Activated T-cell treated with anti-CD3 and anti-CD28 coated beads, Interleukin-2, amount 50 U/mL, for 72 hours (primary cell): ENCODE results near the gene LHX3. TPM values are rescaled to one million over a fixed set of nuclear protein-coding genes. Genes with fewer than 3 reads are reported as not detected.

ENCODE experiments used
- ATAC-seq, 2 donors: fragments of 150-1000 bp; cut with Tn5 transposase; replicated peaks in 1 of 2; 2 replicates each; pipeline ENCODE4 v1.10.0; 2021; ENCODE audit warnings: moderate library complexity in 2 of 2, mild to moderate bottlenecking in 1 of 2
- DNase-seq, 2 donors: peaks; one replicate each; pipeline ENCODE4 v3.0.0; 2021 to 2022; ENCODE audit warnings: mixed read lengths in 1 of 2
- H3K27ac Mint-ChIP-seq: one replicate; pipeline ENCODE4 v1.8.0; 2022; ENCODE audit warnings: mild to moderate bottlenecking, moderate library complexity, mixed read lengths
- H3K27me3 Mint-ChIP-seq: one replicate; pipeline ENCODE4 v1.8.0; 2022; ENCODE audit warnings: low read depth, mixed read lengths
- H3K36me3 Mint-ChIP-seq, 2 donors: one replicate each; pipeline ENCODE4 v1.8.0; 2022; ENCODE audit warnings: mixed read lengths in 2 of 2, mild to moderate bottlenecking in 1 of 2; ENCODE audit not compliant: insufficient read depth in 2 of 2
- H3K4me1 Mint-ChIP-seq: one replicate; pipeline ENCODE4 v1.8.0; 2022; ENCODE audit warnings: low read depth, mixed read lengths
- H3K4me3 Mint-ChIP-seq, 2 donors: one replicate each; pipeline ENCODE4 v1.8.0; 2022; ENCODE audit warnings: mild to moderate bottlenecking in 2 of 2, mixed read lengths in 2 of 2, moderate library complexity in 2 of 2
- H3K9me3 Mint-ChIP-seq, 2 donors: one replicate each; pipeline ENCODE4 v1.8.0; 2022; ENCODE audit warnings: mixed read lengths in 2 of 2
- total RNA-seq, 2 donors: library from RNA; stranded (reverse); gene quantifications; one replicate each; pipeline ENCODE4 v1.2.3, GENCODE V29; 2022

LHX3 gene
- total RNA-seq: under 1 TPM in 1 of 2 donors, not detected in 1; 0.17 TPM

DNA sequence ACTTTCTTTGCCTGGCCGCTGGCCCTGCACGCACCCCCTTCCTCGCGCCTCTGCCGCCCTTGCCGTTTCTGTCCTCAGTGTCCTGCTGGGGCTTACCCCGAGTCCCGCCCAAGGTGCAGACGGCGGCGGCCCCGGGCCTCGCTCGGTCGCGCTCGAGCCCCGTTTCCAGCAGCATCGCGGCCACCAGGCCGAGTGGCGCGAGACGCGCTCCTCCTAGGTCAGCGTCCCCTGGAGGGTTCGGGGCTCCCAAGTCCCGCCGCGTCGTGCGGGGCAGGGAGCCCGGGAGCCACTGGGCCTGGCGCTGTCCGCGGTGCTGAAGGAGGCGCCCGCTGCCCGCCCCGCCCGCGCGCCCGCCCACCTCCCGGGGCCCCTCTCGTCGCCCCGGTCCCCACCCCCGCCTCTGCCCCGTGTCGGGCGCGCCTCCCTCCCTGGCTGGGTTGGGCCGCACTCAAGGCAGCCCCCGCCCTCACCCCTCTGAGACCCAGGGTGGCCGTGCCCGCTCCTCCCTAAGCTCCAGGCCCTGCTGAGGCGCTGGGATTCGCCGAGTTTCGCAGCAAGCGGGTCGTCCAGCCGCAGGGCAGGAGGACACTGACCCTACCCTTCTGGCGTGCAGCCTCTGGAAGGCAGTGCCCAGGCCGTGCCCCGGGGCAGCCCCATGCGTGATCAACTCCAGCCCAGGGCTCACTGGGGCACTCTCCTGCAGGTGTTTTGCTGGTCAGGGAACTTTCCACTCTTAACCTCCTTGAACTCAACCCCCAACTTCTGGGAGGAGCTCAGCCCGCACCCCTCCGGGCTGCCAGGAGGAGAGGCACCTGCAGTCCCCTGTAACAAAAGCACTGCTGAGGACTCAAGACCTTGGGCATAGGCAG lies at the start of gene LHX3:
TSS of gene LHX3 (minus strand) at position 291 of the 869 bp plus-strand sequence. CDS start at position 175, 116 bp downstream.
- Mint-ChIP-seq H3K36me3 (peaks cover 4% of the 10 kb centered on the region in 2 donors), H3K4me3 (no peak within 1 kb of the TSS), H3K27ac (no peak within 1 kb of the TSS), H3K9me3 (no peaks in the 10 kb centered on the region), H3K27me3 (peaks cover 23% of the 10 kb centered on the region), H3K4me1 (no peaks in the 10 kb centered on the region)
- ATAC-seq (peak; percentile 27 to 36), DNase-seq (peak in 1 of 2 donors; percentile 26)

DNA sequence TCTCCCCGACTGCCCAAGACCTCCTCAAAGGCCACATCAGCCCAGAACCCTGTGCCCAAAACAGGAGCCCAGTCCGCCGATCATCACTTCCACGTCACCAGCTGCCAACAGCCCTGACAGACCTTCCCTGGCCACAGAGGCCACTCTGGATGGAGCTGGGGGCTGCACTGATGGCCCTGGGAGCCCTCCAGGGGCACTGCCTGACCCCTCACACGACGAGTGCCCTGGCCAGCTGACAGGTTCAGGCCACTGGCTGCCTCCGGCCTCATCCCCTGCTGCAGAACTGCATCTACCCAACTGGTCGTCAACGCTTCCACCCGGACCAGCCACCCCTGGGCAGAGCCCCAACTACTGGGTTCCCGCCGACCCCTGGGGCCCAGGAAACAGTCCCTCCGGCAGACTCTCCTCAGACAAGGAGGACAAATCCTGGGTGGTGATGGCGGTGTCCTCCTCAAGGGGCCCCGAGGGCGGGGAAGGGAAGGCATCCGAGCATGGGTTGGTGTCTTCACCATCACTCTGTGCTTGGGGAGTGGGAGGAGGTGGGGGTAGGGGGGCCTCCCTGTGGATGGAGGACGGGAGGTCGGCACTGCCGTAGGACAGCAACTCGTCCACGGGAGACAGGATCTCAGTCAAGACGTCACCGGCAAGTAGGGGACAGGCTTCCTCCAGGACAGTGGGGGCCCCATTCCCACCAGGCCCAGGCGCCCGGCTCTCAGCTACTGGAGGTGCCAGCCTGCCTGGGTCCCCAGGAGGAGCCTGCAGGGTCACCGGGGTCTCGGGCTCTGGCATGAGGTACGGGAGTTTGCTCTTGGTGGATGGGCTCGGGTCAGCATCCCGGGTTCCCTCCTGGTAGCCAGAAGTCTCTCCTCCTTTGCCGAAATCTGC lies 48.6 kb upstream of the LHX3 start:
- no peak for ATAC-seq
- no peaks in the 10 kb centered on the region for H3K36me3 Mint-ChIP-seq
- H3K9me3 Mint-ChIP-seq: no peaks in the 10 kb centered on the region
- no peak overlapping the region for H3K27ac Mint-ChIP-seq
- H3K27me3 Mint-ChIP-seq: no peaks in the 10 kb centered on the region
- DNase-seq: no peak
- no peaks in the 10 kb centered on the region for H3K4me1 Mint-ChIP-seq
- H3K4me3 Mint-ChIP-seq: no peak overlapping the region

- no peaks in the 10 kb centered on the region for H3K9me3 Mint-ChIP-seq
- H3K4me3 Mint-ChIP-seq: no peak overlapping the region
- no peaks in the 10 kb centered on the region for H3K27me3 Mint-ChIP-seq
- no peaks in the 10 kb centered on the region for H3K4me1 Mint-ChIP-seq
- DNase-seq (no peak), ATAC-seq (no peak)
- no peak overlapping the region for H3K27ac Mint-ChIP-seq
- no peaks in the 10 kb centered on the region for H3K36me3 Mint-ChIP-seq
Observed at GRCh38 chr9:136252846-136253245, 47.9 kb upstream of the LHX3 start.

DNA sequence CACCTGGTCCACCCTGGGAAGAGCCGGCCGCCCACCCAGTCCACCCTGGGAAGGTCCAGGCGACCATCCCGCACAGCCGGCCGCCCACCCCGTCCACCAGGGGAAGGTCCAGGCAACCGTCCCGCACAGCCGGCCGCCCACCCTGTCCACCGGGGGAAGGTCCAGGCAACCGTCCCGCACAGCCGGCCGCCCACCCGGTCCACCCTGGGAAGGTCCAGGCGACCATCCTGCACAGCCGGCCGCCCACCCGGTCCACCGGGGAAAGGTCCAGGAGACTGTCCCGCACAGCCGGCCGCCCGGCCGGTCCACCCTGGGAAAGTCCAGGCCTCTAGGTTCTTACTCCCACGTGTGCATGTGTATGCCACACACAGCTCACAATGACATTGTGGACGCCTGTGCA lies 47.4 kb upstream of the LHX3 start:
- no peaks in the 10 kb centered on the region for H3K9me3 Mint-ChIP-seq

DNA sequence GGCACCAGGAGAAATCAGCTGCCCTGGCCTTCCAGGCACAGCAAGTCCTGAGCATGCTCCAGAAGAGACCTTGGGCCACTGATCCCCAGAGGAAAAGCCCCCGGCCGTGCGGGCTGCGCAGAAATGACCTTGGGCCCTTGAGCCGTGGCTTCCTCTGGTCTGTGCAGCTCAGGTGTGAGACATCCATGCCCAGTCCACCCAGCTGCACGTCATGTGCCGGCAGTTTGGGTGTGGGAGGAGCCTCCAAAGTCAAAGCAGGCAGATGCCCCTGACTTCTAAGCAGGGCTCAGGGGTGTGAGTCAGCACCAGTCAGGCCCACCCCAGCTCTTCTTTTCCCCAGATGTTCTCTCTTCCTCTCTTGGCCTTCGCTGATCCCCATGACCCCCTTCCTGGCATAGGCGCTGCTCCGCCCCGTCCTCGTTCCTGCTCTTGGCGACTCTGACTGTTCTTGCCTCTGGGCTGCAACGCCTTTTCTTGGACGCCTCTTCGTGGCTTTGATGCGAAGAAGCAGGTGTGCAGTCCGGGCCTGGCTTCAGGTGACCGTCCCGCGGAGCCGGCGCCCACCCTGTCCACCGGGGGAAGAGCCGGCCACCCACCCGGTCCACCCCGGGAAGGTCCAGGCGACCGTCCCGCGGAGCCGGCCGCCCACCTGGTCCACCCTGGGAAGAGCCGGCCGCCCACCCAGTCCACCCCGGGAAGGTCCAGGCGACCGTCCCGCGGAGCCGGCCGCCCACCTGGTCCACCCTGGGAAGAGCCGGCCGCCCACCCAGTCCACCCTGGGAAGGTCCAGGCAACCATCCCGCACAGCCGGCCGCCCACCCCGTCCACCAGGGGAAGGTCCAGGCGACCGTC lies 46.6 kb upstream of the LHX3 start:
- Mint-ChIP-seq H3K27me3 (no peaks in the 10 kb centered on the region), H3K9me3 (no peaks in the 10 kb centered on the region), H3K27ac (no peak overlapping the region), H3K4me3 (no peak overlapping the region), H3K4me1 (no peaks in the 10 kb centered on the region), H3K36me3 (no peaks in the 10 kb centered on the region)
- DNase-seq (no peak), ATAC-seq (no peak)

More for the DNA sequence above, 47.4 kb upstream of the LHX3 start:
- H3K27me3 Mint-ChIP-seq: no peaks in the 10 kb centered on the region
- DNase-seq: no peak
- no peaks in the 10 kb centered on the region for H3K36me3 Mint-ChIP-seq
- no peak for ATAC-seq
- H3K4me3 Mint-ChIP-seq: no peak overlapping the region
- no peaks in the 10 kb centered on the region for H3K4me1 Mint-ChIP-seq
- H3K27ac Mint-ChIP-seq: no peak overlapping the region

DNA sequence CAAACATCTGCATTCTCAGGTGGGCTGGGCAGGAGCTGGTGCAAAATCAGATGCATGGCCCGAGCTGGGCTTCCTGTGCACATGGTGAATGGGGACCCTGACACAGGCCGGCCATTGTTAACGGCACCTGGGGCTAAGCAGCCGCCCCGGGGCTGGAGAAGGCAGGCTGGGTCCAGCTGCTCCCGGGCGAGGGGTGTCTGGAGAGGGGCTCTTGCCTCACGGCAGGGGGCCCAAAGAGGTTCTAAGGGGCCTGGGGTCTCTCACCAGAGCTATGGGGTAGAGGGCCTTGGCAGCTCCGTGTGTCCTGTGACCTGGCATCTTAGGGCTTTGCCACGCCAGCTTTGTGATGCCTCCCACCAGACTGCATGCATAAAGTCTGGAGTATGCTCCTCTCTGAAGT lies 45.7 kb upstream of the LHX3 start:
- no peaks in the 10 kb centered on the region for H3K27me3 Mint-ChIP-seq
- no peak overlapping the region for H3K4me3 Mint-ChIP-seq
- no peaks in the 10 kb centered on the region for H3K36me3 Mint-ChIP-seq
- ATAC-seq: no peak
- no peak for DNase-seq
- H3K4me1 Mint-ChIP-seq: peaks cover 6% of the 10 kb centered on the region
- H3K9me3 Mint-ChIP-seq: no peaks in the 10 kb centered on the region
- H3K27ac Mint-ChIP-seq: no peak overlapping the region

GRCh38 chr9:136249877-136250559 lies 45.1 kb upstream of the LHX3 start:
- H3K4me3 Mint-ChIP-seq: no peak overlapping the region
- H3K36me3 Mint-ChIP-seq: peaks cover 0 to 1% of the 10 kb centered on the region in 2 donors
- no peaks in the 10 kb centered on the region for H3K27me3 Mint-ChIP-seq
- no peaks in the 10 kb centered on the region for H3K9me3 Mint-ChIP-seq
- H3K27ac Mint-ChIP-seq: no peak overlapping the region
- no peak for ATAC-seq
- peaks cover 6% of the 10 kb centered on the region for H3K4me1 Mint-ChIP-seq
- DNase-seq: no peak

DNA sequence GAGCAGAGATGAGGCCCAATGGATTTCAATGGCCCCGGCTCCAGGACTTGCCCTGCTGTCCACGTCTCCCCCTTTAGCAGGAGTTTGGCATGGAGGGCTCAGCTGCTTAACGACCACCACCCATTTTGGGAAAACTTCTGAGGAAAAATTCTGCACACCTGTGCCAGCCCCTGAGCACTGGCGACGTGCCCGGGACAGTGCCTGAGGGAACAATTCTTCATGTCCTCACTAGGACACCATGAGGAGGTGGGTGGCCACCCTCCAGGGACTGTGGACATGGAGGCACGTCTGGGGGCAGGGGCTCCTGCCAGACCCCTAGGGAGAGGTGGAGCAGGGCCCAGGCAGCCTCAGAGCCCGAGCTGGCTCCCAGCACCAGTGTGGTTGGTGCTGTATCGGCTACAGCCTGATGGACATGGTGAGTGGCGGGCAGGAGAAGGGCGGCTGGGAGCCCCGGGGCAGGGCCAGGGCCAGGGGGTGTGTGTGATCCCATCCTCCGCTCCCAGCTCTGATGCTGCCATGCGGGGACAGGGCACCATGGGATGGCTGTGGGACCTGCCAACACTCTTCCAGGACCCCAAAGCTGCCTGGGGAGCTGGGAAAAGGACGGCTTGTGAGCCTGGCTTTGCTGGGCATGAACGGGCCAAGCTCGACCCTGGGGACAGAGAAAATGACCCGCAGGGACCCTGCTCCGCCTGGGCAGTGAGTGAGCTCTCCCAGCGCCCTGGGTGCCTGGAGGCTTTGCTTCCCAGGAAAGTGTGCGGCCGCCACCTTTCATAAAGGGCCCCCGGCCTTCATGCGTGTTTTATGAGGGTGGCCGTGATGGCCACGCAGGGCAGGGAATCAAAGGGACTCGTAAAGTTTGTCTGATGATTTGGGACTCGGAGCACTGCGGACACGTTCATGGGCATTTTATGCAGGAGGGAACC lies 44.3 kb upstream of the LHX3 start:
- ATAC-seq (no peak), DNase-seq (no peak)
- H3K4me3 Mint-ChIP-seq: no peak overlapping the region
- H3K27me3 Mint-ChIP-seq: no peaks in the 10 kb centered on the region
- H3K4me1 Mint-ChIP-seq: peaks cover 14% of the 10 kb centered on the region
- H3K27ac Mint-ChIP-seq: no peak overlapping the region
- H3K9me3 Mint-ChIP-seq: no peaks in the 10 kb centered on the region
- peaks cover 3 to 6% of the 10 kb centered on the region in 2 donors for H3K36me3 Mint-ChIP-seq

DNA sequence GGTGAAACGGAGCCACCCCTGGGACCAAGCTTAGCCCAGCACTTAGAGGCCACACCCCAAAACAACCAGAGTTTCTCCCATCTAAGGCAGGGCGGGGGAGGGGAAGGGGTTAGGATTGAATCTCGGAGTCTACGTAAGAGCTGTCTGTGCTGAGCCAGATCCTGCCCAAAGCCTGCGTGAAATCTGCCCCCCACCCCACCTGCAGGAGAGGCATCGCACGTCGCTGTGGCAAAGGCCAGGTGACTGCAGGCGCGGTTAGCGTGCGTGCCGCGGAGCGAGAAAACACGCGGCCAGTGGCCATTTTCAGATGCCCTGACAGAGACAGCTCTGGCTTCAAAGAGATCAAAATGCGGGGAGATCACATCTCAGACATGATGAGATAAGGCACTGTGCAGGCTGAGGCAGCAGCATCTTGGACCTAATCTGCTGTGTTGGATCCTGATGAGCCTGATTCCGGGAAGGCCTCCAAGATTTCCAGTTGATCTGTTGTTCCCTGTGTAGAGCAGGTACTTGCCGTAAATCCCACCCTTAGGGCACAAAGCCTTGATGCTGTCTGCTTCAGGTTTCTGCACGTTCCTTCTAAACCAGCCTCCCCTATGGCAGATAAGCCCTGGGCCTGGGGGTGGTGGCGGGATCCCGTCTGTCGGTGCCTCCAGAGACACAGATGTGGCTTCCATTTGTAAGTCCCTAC lies 43.2 kb upstream of the LHX3 start:
- Mint-ChIP-seq H3K27me3 (no peaks in the 10 kb centered on the region), H3K4me1 (peaks cover 25% of the 10 kb centered on the region), H3K27ac (no peak overlapping the region)

GRCh38 chr9:136247551-136247916 lies 42.6 kb upstream of the LHX3 start:
- H3K27ac Mint-ChIP-seq: no peak overlapping the region

More for the DNA sequence above, 43.2 kb upstream of the LHX3 start:
- H3K36me3 Mint-ChIP-seq: peaks cover 3 to 6% of the 10 kb centered on the region in 2 donors
- no peaks in the 10 kb centered on the region for H3K9me3 Mint-ChIP-seq
- no peak overlapping the region for H3K4me3 Mint-ChIP-seq
- DNase-seq (no peak), ATAC-seq (no peak)

DNA sequence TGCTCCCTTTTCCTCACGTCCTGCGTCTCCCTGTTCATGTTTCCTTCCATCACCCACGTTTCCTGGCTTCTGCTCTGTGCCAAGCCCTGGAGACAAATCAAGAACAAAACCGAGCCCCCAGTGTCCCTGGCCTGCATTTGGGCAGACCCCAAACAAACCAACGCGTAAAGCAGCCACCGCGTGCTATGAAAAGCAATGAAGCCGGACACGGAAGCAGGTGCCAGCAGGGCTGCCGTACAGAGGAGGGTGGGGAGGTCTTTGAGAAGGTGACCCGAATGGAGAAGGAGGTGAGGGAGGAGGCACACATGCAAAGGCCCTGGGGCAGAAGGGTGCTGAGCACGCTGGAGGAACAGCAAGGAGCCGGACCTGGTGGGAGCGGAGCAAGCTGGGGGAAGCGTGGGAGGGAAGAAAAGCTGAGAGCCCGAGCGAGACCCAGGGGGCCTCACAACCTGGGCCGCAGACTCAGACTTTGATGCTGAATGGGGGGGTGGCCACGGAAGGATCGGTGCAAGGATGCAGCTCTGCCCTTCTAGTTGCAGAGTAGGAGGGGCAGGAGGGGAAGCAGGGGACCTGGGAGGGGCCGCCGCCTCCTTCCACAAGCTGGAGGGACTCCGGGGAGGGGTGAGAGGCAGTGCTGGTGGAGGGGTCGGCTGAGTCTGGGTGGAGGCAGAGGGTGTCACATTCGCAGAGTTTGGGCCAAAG lies 42.1 kb upstream of the LHX3 start:
- Mint-ChIP-seq H3K4me1 (peaks cover 33% of the 10 kb centered on the region), H3K36me3 (peaks cover 3 to 6% of the 10 kb centered on the region in 2 donors), H3K27me3 (no peaks in the 10 kb centered on the region), H3K27ac (no peak overlapping the region), H3K9me3 (no peaks in the 10 kb centered on the region), H3K4me3 (no peak overlapping the region)
- no peak for DNase-seq
- ATAC-seq: no peak

More at GRCh38 chr9:136247551-136247916, 42.6 kb upstream of the LHX3 start:
- Mint-ChIP-seq H3K9me3 (no peaks in the 10 kb centered on the region), H3K36me3 (peaks cover 3 to 6% of the 10 kb centered on the region in 2 donors), H3K27me3 (no peaks in the 10 kb centered on the region), H3K4me3 (no peak overlapping the region), H3K4me1 (peaks cover 31% of the 10 kb centered on the region)
- ATAC-seq (no peak), DNase-seq (no peak)
